ENCODE measurements around the gene GSS. TPM values are rescaled to one million over a fixed set of nuclear protein-coding genes. Genes with fewer than 3 reads are reported as not detected.

The GSS gene
- polyA plus RNA-seq, 1 experiment = 71.6 TPM

DNA sequence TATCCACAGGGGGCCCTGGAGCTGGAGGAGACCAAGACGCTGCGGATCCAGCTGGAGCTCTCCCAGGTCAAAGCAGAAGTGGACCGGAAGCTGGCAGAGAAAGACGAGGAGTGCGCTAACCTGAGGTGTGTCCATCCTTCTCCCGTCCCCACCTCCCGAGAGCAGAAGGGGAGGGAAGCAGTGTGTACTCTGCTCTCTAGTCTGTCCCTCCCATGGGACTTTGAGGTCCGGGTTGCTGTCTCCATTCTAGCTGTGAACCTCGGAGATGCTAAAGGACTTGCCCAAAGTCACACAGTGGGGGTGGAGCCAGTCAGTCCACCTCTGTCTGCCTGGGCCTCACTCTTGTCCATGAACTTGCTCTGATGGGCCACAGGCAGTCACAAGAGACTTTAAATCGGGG is 44.2 kb upstream of the GSS start:
- DNase-seq (ENCODE audit: low read depth, low spot score) = no peak
- Histone ChIP-seq H3K27ac (ENCODE audit: low read depth, low read length) (no peak overlapping the region), H3K4me3 (ENCODE audit: low read depth, low read length) (no peak overlapping the region), H3K27me3 (ENCODE audit: control insufficient read depth, insufficient read depth, low read length) (no peaks in the 10 kb centered on the region), H3K9me3 (ENCODE audit: control insufficient read depth, insufficient read depth, low read length) (no peaks in the 10 kb centered on the region; the same call in 1 of the 2 replicates)
- ChIA-PET POLR2A (no interaction called here), CTCF (interaction anchor here (0.5 to 0.7 kb wide), 2 partner anchors 83 to 96 kb away, joined by 3 to 4 read pairs; no protein-coding TSS in a partner anchor)
- TF ChIP-seq, protein P1, sequence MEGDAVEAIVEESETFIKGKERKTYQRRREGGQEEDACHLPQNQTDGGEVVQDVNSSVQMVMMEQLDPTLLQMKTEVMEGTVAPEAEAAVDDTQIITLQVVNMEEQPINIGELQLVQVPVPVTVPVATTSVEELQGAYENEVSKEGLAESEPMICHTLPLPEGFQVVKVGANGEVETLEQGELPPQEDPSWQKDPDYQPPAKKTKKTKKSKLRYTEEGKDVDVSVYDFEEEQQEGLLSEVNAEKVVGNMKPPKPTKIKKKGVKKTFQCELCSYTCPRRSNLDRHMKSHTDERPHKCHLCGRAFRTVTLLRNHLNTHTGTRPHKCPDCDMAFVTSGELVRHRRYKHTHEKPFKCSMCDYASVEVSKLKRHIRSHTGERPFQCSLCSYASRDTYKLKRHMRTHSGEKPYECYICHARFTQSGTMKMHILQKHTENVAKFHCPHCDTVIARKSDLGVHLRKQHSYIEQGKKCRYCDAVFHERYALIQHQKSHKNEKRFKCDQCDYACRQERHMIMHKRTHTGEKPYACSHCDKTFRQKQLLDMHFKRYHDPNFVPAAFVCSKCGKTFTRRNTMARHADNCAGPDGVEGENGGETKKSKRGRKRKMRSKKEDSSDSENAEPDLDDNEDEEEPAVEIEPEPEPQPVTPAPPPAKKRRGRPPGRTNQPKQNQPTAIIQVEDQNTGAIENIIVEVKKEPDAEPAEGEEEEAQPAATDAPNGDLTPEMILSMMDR (IDR thresholded peaks at IDR 0.05; ENCODE audit: low read depth, low read length) = no peak

DNA sequence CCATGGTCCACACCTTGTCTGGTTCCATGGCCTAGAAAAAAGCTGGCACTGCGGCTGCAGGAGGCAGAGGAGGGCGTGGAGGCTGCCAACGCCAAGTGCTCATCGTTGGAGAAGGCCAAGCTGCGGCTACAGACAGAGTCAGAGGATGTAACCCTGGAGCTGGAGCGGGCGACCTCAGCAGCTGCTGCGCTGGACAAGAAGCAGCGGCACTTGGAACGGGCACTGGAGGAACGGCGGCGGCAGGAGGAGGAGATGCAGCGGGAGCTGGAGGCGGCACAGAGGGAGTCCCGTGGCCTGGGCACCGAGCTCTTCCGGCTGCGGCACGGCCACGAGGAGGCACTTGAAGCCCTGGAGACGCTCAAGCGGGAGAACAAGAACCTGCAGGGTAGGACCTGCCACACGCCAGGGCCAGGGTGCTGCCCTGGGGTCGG is 43.4 kb upstream of the GSS start:
- TF ChIP-seq, protein P1 (IDR thresholded peaks at IDR 0.05; ENCODE audit: low read depth, low read length) = no peak
- Histone ChIP-seq H3K9me3 (ENCODE audit: control insufficient read depth, insufficient read depth, low read length) (no peaks in the 10 kb centered on the region; the same call in 1 of the 2 replicates), H3K4me3 (ENCODE audit: low read depth, low read length) (no peak overlapping the region), H3K27me3 (ENCODE audit: control insufficient read depth, insufficient read depth, low read length) (no peaks in the 10 kb centered on the region), H3K27ac (ENCODE audit: low read depth, low read length) (no peak overlapping the region)
- no peak for DNase-seq (ENCODE audit: low read depth, low spot score)
- CTCF ChIA-PET = interaction anchor here (1.3 kb wide), 1 partner anchor 125 kb away, joined by 6 read pairs; no protein-coding TSS in a partner anchor
- POLR2A ChIA-PET = interaction anchor here (0.5 kb wide), 1 partner anchor 274 kb away, joined by 3 read pairs; no protein-coding TSS in a partner anchor

DNA sequence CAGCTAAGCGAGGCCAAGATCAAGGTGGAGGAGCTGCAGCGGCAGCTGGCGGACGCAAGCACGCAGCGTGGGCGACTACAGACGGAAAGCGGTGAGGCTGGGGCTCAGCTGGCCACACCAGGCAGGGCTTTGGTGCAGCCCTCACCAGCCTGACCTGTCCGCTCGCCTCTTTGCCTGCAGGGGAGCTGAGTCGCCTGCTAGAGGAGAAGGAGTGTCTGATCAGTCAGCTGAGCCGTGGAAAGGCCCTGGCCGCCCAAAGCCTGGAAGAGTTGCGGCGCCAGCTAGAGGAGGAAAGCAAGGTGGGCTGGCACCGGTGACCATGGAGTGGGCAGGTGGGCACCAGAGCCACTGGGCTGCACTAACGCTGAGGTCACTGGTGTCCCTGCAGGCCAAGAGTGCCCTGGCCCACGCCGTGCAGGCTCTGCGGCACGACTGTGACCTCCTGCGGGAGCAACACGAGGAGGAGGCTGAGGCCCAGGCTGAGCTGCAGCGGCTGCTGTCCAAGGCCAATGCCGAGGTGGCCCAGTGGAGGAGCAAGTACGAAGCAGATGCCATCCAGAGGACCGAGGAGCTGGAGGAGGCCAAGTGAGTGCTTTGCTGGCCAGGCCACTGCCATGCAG is 42.8 kb upstream of the GSS start:
- ChIA-PET CTCF (interaction anchor here (1.3 kb wide), 1 partner anchor 124 kb away, joined by 6 read pairs; no protein-coding TSS in a partner anchor), POLR2A (interaction anchor here (0.5 to 0.6 kb wide), 3 partner anchors 98 to 1555 kb away, joined by 3 to 5 read pairs (median 4); no protein-coding TSS in a partner anchor)
- Histone ChIP-seq H3K4me3 (ENCODE audit: low read depth, low read length) (no peak overlapping the region), H3K27me3 (ENCODE audit: control insufficient read depth, insufficient read depth, low read length) (no peaks in the 10 kb centered on the region), H3K27ac (ENCODE audit: low read depth, low read length) (no peak overlapping the region), H3K9me3 (ENCODE audit: control insufficient read depth, insufficient read depth, low read length) (no peaks in the 10 kb centered on the region; the same call in 1 of the 2 replicates)
- TF ChIP-seq, protein P1 (IDR thresholded peaks at IDR 0.05; ENCODE audit: low read depth, low read length) = no peak; the same call in 1 of the 2 replicates
- no peak for DNase-seq (ENCODE audit: low read depth, low spot score)

DNA sequence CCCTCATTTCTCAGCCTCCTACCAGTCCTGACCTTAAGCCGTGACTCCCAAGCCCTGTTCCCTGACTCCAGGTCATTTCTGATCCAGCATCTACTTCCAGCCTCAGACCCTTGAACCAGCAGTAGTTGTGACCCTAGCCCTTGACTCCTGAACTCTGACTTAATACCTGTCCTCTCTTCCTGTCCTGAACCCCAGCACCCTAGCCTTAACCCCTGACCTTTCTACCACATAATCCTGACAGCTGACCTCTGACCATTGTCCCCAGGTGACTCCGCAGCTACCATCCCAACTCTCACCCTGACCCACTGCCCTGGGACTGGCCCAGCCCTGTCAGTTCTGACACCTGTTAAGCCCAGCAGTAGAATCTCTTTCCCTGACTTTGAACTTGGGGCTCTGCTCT is 42.2 kb upstream of the GSS start:
- Histone ChIP-seq H3K27me3 (ENCODE audit: control insufficient read depth, insufficient read depth, low read length) (no peaks in the 10 kb centered on the region), H3K27ac (ENCODE audit: low read depth, low read length) (no peak overlapping the region), H3K4me3 (ENCODE audit: low read depth, low read length) (no peak overlapping the region), H3K9me3 (ENCODE audit: control insufficient read depth, insufficient read depth, low read length) (no peaks in the 10 kb centered on the region; the same call in 1 of the 2 replicates)
- TF ChIP-seq, protein P1 (IDR thresholded peaks at IDR 0.05; ENCODE audit: low read depth, low read length) = no peak
- ChIA-PET CTCF (interaction anchor here (1.3 kb wide), 1 partner anchor 124 kb away, joined by 6 read pairs; no protein-coding TSS in a partner anchor), POLR2A (interaction anchor here (0.6 to 0.8 kb wide), 2 partner anchors 11 to 1556 kb away, joined by 4 to 5 read pairs; no protein-coding TSS in a partner anchor)
- DNase-seq (ENCODE audit: low read depth, low spot score) = no peak

DNA sequence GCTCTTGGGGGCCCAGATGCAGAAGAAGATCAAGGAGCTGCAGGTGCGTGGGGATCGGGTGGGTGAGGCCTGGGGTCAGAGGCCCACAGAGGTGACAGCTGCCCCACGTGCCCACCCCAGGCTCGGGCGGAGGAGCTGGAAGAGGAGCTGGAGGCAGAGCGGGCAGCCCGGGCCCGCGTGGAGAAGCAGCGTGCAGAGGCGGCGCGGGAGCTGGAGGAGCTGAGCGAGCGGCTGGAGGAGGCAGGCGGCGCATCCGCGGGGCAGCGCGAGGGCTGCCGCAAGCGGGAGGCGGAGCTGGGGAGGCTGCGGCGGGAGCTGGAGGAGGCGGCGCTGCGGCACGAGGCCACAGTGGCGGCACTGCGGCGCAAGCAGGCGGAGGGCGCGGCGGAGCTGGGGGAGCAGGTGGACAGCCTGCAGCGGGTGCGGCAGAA is 41.5 kb upstream of the GSS start:
- Histone ChIP-seq H3K9me3 (ENCODE audit: control insufficient read depth, insufficient read depth, low read length) (no peaks in the 10 kb centered on the region; the same call in 1 of the 2 replicates), H3K4me3 (ENCODE audit: low read depth, low read length) (no peak overlapping the region), H3K27me3 (ENCODE audit: control insufficient read depth, insufficient read depth, low read length) (no peaks in the 10 kb centered on the region), H3K27ac (ENCODE audit: low read depth, low read length) (no peak overlapping the region)
- TF ChIP-seq, protein P1 (IDR thresholded peaks at IDR 0.05; ENCODE audit: low read depth, low read length) = no peak
- DNase-seq (ENCODE audit: low read depth, low spot score) = no peak
- CTCF ChIA-PET = no interaction called here
- POLR2A ChIA-PET = interaction anchor here (0.8 kb wide), 1 partner anchor 10 kb away, joined by 5 read pairs; no protein-coding TSS in a partner anchor

Data from AG04450 (cell line).